Measurements from ENCODE around the gene CAB39L. TPM values are rescaled to one million over a fixed set of nuclear protein-coding genes. Genes with fewer than 3 reads are reported as not detected.
"Not testable (repeated sequence)": the region's sequence is repeated elsewhere in the genome, so short reads cannot be mapped to it uniquely, and the experiment has no call there.

CAB39L gene
- total RNA-seq, 1 donor from 2014 or later = 11.4 TPM

GRCh38 chr13:49336655-49337054, 107.2 kb downstream of the CAB39L start:
- H3K4me1 Mint-ChIP-seq (ENCODE audit: unreplicated experiment) = no peaks in the 10 kb centered on the region
- no peak overlapping the region for H3K4me3 Mint-ChIP-seq
- TF ChIP-seq CTCF (conservative IDR thresholded peaks at IDR 0.05) = no peak
- peaks cover 4% of the 10 kb centered on the region for H3K36me3 Mint-ChIP-seq
- DNase-seq (ENCODE audit: extremely low spot score, unreplicated experiment) = no peak
- H3K27ac Mint-ChIP-seq = no peak overlapping the region
- H3K27me3 Mint-ChIP-seq = no peaks in the 10 kb centered on the region
- H3K9me3 Mint-ChIP-seq = no peaks in the 10 kb centered on the region

GRCh38 chr13:49330546-49330864, 113.4 kb downstream of the CAB39L start:
- Mint-ChIP-seq H3K36me3 (peaks cover 3% of the 10 kb centered on the region), H3K27ac (no peak overlapping the region), H3K9me3 (no peaks in the 10 kb centered on the region), H3K27me3 (no peaks in the 10 kb centered on the region), H3K4me1 (ENCODE audit: unreplicated experiment) (no peaks in the 10 kb centered on the region), H3K4me3 (no peak overlapping the region)
- no peak for DNase-seq (ENCODE audit: extremely low spot score, unreplicated experiment)
- no peak for TF ChIP-seq CTCF (conservative IDR thresholded peaks at IDR 0.05)

GRCh38 chr13:49329831-49330545, 113.9 kb downstream of the CAB39L start:
- Mint-ChIP-seq H3K27ac (no peak overlapping the region), H3K36me3 (peaks cover 3% of the 10 kb centered on the region), H3K9me3 (no peaks in the 10 kb centered on the region), H3K27me3 (no peaks in the 10 kb centered on the region), H3K4me3 (no peak overlapping the region), H3K4me1 (ENCODE audit: unreplicated experiment) (no peaks in the 10 kb centered on the region)
- TF ChIP-seq CTCF (conservative IDR thresholded peaks at IDR 0.05) = no peak
- DNase-seq (ENCODE audit: extremely low spot score, unreplicated experiment) = no peak

GRCh38 chr13:49327145-49327544, 116.7 kb downstream of the CAB39L start:
- H3K9me3 Mint-ChIP-seq, H3K27me3 Mint-ChIP-seq: not testable (repeated sequence)

DNA sequence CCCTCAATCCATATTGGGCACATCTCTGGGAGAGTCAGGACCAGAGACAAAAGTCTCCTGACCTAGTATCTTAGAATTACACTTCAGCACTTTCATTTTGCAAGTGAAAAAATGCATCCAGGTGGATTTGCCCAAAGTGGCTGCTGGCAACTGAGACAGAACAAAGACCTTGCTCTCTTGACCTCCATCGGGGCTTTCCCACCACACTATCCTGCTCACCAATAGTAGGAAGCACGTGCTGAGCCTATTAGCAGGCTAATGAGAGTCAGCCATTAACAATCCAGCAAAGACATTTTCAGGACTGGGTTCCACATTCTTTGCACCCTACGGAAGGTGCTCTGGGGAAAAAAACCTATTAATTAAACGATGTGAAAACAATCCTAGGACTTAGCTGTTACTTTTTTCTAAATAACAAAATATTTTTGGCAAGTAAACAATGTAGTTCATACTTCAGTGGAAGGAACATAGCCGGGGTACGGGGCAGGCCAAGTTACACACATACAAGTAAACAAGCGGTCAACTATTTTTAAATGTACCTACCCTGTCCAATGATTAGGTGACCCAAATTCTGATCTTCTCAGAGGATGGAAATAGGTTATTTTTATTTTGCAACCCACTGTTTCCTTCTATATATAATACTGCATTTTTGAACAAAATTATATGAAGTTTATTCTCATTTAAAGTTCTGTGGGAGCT, 117.5 kb downstream of the CAB39L start:
- Mint-ChIP-seq H3K27me3 (no peaks in the 10 kb centered on the region), H3K36me3 (peaks cover 3% of the 10 kb centered on the region), H3K9me3 (no peaks in the 10 kb centered on the region), H3K4me3 (no peak overlapping the region), H3K4me1 (ENCODE audit: unreplicated experiment) (no peaks in the 10 kb centered on the region), H3K27ac (no peak overlapping the region)
- no peak for DNase-seq (ENCODE audit: extremely low spot score, unreplicated experiment)
- TF ChIP-seq CTCF (conservative IDR thresholded peaks at IDR 0.05) = no peak

More at GRCh38 chr13:49327145-49327544, 116.7 kb downstream of the CAB39L start:
- H3K27ac Mint-ChIP-seq; DNase-seq (ENCODE audit: extremely low spot score, unreplicated experiment); H3K36me3 Mint-ChIP-seq; H3K4me3 Mint-ChIP-seq; H3K4me1 Mint-ChIP-seq (ENCODE audit: unreplicated experiment): not testable (repeated sequence)

DNA sequence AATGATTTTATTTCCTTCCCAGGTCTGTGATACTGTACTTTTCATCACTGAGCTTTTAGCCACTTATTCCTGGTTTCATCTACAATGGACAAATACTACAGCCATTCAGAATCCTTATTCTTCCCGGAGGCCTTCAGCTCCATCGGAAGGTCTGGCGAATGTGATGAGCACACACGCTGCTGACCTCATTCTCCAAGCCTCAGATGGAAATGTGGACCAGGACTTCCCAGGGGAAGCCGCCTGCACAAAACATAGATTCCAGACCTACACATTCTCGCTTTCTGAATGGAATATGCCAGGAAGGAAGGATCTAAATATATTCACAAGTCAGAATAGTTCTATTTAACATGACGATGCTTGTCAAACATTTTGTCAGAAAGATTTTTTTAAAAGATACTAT, 120.5 kb downstream of the CAB39L start:
- H3K27ac Mint-ChIP-seq = no peak overlapping the region
- no peaks in the 10 kb centered on the region for H3K9me3 Mint-ChIP-seq
- no peak for TF ChIP-seq CTCF (conservative IDR thresholded peaks at IDR 0.05)
- H3K4me1 Mint-ChIP-seq (ENCODE audit: unreplicated experiment) = no peaks in the 10 kb centered on the region
- H3K27me3 Mint-ChIP-seq = no peaks in the 10 kb centered on the region
- no peak for DNase-seq (ENCODE audit: extremely low spot score, unreplicated experiment)
- peaks cover 3% of the 10 kb centered on the region for H3K36me3 Mint-ChIP-seq
- no peak overlapping the region for H3K4me3 Mint-ChIP-seq
